Liver (tissue), 9 donors: ENCODE measurements around the gene CSNK2B. TPM values are rescaled to one million over a fixed set of nuclear protein-coding genes. Genes with fewer than 3 reads are reported as not detected.

Source experiments
- DNase-seq: peaks from one replicate; pipeline ENCODE4 v3.0.0-alpha.2; 2017; ENCODE audit warnings: low spot score
- H3K27ac ChIP-seq, 2 donors: one replicate each; pipeline ENCODE4 v1.7.0; 2013; ENCODE audit warnings: inconsistent platforms in 2 of 2, low read length in 2 of 2, control low read depth in 1 of 2, low read depth in 1 of 2, mild to moderate bottlenecking in 1 of 2
- H3K27me3 ChIP-seq, 4 donors: one replicate each; pipeline versions ENCODE4 v1.6.1 to v1.7.0; 2013; ENCODE audit warnings: low read length in 3 of 4, inconsistent platforms in 1 of 4, mild to moderate bottlenecking in 1 of 4, moderate library complexity in 1 of 4; ENCODE audit not compliant: control insufficient read depth in 4 of 4, insufficient read depth in 4 of 4
- H3K36me3 ChIP-seq, 4 donors: one replicate each; pipeline versions ENCODE4 v1.6.1 to v1.7.0; 2013; ENCODE audit warnings: low read length in 3 of 4, mild to moderate bottlenecking in 3 of 4, low read depth in 1 of 4, moderate library complexity in 1 of 4; ENCODE audit not compliant: control insufficient read depth in 4 of 4, insufficient read depth in 3 of 4
- H3K4me1 ChIP-seq, 4 donors: one replicate each; pipeline versions ENCODE4 v1.6.1 to v1.7.0; 2013; ENCODE audit warnings: low read length in 3 of 4, mild to moderate bottlenecking in 3 of 4, moderate library complexity in 1 of 4; ENCODE audit not compliant: control insufficient read depth in 4 of 4, insufficient read depth in 4 of 4
- H3K4me3 ChIP-seq, 3 donors: one replicate each; pipeline versions ENCODE4 v1.6.1 to v1.7.0; 2013; ENCODE audit warnings: low read length in 3 of 3, control low read depth in 1 of 3, low read depth in 1 of 3, mild to moderate bottlenecking in 1 of 3
- H3K9ac ChIP-seq, 2 donors: one replicate each; pipeline ENCODE4 v1.7.0; 2013; ENCODE audit warnings: low read length in 2 of 2, mild to moderate bottlenecking in 2 of 2, moderate library complexity in 2 of 2, control low read depth in 1 of 2, low read depth in 1 of 2
- H3K9me3 ChIP-seq, 4 donors: one replicate each; pipeline versions ENCODE4 v1.6.1 to v1.7.0; 2013; ENCODE audit warnings: low read length in 3 of 4; ENCODE audit not compliant: control insufficient read depth in 4 of 4
- ATF3 ChIP-seq: IDR thresholded peaks from 2 replicates; pipeline ENCODE4 v1.6.1; 2016; ENCODE audit warnings: antibody characterized with exemption
- CTCF ChIP-seq: fragments of 150-350 bp; IDR thresholded peaks from 2 replicates; pipeline ENCODE4 v1.5.1; 2017; ENCODE audit warnings: improper control_type of control experiment, low read depth, low read length; ENCODE audit not compliant: missing input control
- EGR1 ChIP-seq, 2 donors: IDR thresholded peaks; 2 replicates each; pipeline ENCODE4 v1.6.1; 2016 to 2018; ENCODE audit warnings: antibody characterized with exemption in 2 of 2, low read depth in 2 of 2
- FOXA1 ChIP-seq: IDR thresholded peaks from 2 replicates; pipeline ENCODE4 v1.6.1; 2016; ENCODE audit warnings: antibody characterized with exemption
- FOXA2 ChIP-seq: IDR thresholded peaks from 2 replicates; pipeline ENCODE4 v1.6.1; 2016; ENCODE audit warnings: antibody characterized with exemption
- GABPA ChIP-seq, 2 donors: IDR thresholded peaks in 1 of 2; conservative IDR thresholded peaks in 1 of 2; 2 replicates each; pipeline ENCODE4 v1.6.1; 2016; ENCODE audit warnings: antibody characterized with exemption in 2 of 2, mild to moderate bottlenecking in 1 of 2, moderate library complexity in 1 of 2
- HNF4A ChIP-seq, 2 donors: conservative IDR thresholded peaks; 2 replicates each; pipeline ENCODE4 v1.6.1; 2016; ENCODE audit warnings: antibody characterized with exemption in 2 of 2, mild to moderate bottlenecking in 2 of 2
- HNF4G ChIP-seq: IDR thresholded peaks from 2 replicates; pipeline ENCODE4 v1.6.1; 2016; ENCODE audit warnings: antibody characterized with exemption
- JUND ChIP-seq, 2 donors: IDR thresholded peaks; 2 replicates each; pipeline ENCODE4 v1.6.1; 2016; ENCODE audit warnings: antibody characterized with exemption in 2 of 2
- MAX ChIP-seq: IDR thresholded peaks from 2 replicates; pipeline ENCODE4 v1.6.1; 2016; ENCODE audit warnings: antibody characterized with exemption
- RAD21 ChIP-seq, 2 donors: IDR thresholded peaks; 2 replicates each; pipeline ENCODE4 v1.6.1; 2016; ENCODE audit warnings: antibody characterized with exemption in 2 of 2, mild to moderate bottlenecking in 2 of 2
- REST ChIP-seq: IDR thresholded peaks from 2 replicates; pipeline ENCODE4 v1.6.1; 2016; ENCODE audit warnings: antibody characterized with exemption, mild to moderate bottlenecking
- RXRA ChIP-seq, 2 donors: IDR thresholded peaks; 2 replicates each; pipeline ENCODE4 v1.6.1; 2017 to 2018; ENCODE audit warnings: antibody characterized with exemption in 2 of 2, mild to moderate bottlenecking in 1 of 2
- SP1 ChIP-seq: IDR thresholded peaks from 2 replicates; pipeline ENCODE4 v1.6.1; 2018; ENCODE audit warnings: antibody characterized with exemption, mild to moderate bottlenecking
- TAF1 ChIP-seq: conservative IDR thresholded peaks from 2 replicates; pipeline ENCODE4 v1.6.1; 2016; ENCODE audit warnings: antibody characterized with exemption, mild to moderate bottlenecking
- YY1 ChIP-seq: IDR thresholded peaks from 2 replicates; pipeline ENCODE4 v1.6.1; 2016; ENCODE audit warnings: antibody characterized with exemption, mild to moderate bottlenecking
- ZBTB33 ChIP-seq: IDR thresholded peaks from 2 replicates; pipeline ENCODE4 v1.6.1; 2016; ENCODE audit warnings: antibody characterized with exemption
- WGBS: extraction: QIAGEN DNeasy Blood & Tissue Kit; methylation state at CpG from one replicate; pipeline ENCODE4 v1.1.7; 2013; 5-methylcytosine and 5-hydroxymethylcytosine counted together
- polyA plus RNA-seq, 2 donors: library from polyadenylated mRNA; stranded (reverse) in 1 of 2; unstranded in 1 of 2; fragments of 200-250 nt in 1 of 2; fragments of >200 nt in 1 of 2; fragmentation: Nextera tagmentation in 1 of 2; extraction: Ambion mirVana in 1 of 2; gene quantifications; one replicate each; pipeline versions ENCODE4 v1.2.1 to v1.2.3, GENCODE V29; 2013 to 2015
- total RNA-seq, 2 donors: library from RNA; depleted of rRNA; stranded (reverse); fragments of >200 nt; gene quantifications; one replicate each; pipeline ENCODE4 v1.2.3, GENCODE V29; 2014
- donor health status: healthy.
- donor health status: healthy.
- donor health status: healthy.
- donor health status: healthy.
- donor health status: healthy.

Gene CSNK2B
- total and polyA plus RNA-seq, 4 donors = 58.1 to 108 (median 77.0) TPM

- TF ChIP-seq REST = peak; percentile 86
These were observed 45.9 kb upstream of the CSNK2B start (continued) for GRCh38 chr6:31619805-31620585.

- Histone ChIP-seq H3K36me3 (peaks cover 8 to 23% (median 20%) of the 10 kb centered on the region in 4 donors), H3K9ac (peak within 1 kb of the TSS; percentile 84 to 97), H3K27ac (peak within 1 kb of the TSS; percentile 93 to 96), H3K4me3 (peak within 1 kb of the TSS; percentile 87 to 96 (median 90)), H3K4me1 (peaks cover 4 to 14% (median 7%) of the 10 kb centered on the region in 4 donors), H3K27me3 (no peaks in the 10 kb centered on the region), H3K9me3 (no peaks in the 10 kb centered on the region)
- peak; percentile 80 for DNase-seq
- no peak for TF ChIP-seq JUND (IDR thresholded peaks at IDR 0.05)
- TF ChIP-seq RXRA (IDR thresholded peaks at IDR 0.05) = peak in 1 of 2 donors; percentile 1
- TF ChIP-seq ZBTB33 = no peak
- no peak for TF ChIP-seq RAD21 (IDR thresholded peaks at IDR 0.05)
- TF ChIP-seq EGR1 (IDR thresholded peaks at IDR 0.05; ENCODE audit: low read depth in 2 of 2) = peak in 1 of 2 donors; percentile 6
- TF ChIP-seq FOXA2 = no peak
- TF ChIP-seq TAF1 = peak; percentile 16
- no peak for TF ChIP-seq ATF3
- no peak for TF ChIP-seq CTCF
- peak; percentile 46 for TF ChIP-seq SP1
- no peak for TF ChIP-seq HNF4G
- no peak for TF ChIP-seq FOXA1
- TF ChIP-seq GABPA (IDR thresholded peaks at IDR 0.05 in 1 of 2, conservative IDR thresholded peaks at IDR 0.05 in 1 of 2) = no peak
- TF ChIP-seq YY1 = peak; percentile 86
- TF ChIP-seq HNF4A (conservative IDR thresholded peaks at IDR 0.05) = no peak
- TF ChIP-seq MAX = no peak
- WGBS = 1% methylated on average over 67 of the region's 67 CpGs
These were observed 45.1 kb upstream of the CSNK2B start, which contains the start of gene PRRC2A for GRCh38 chr6:31620586-31621319. TSS of gene PRRC2A (plus strand) at chr6:31620715. CDS start at chr6:31622790, 2,075 bp downstream.
